T follicular helper cell (primary cell): ENCODE data around the gene MAML1.

ENCODE experiments used
- DNase-seq: peaks from one replicate; pipeline ENCODE4 v3.0.0-alpha.2; 2020; ENCODE audit warnings: low read depth

Gene MAML1

DNA sequence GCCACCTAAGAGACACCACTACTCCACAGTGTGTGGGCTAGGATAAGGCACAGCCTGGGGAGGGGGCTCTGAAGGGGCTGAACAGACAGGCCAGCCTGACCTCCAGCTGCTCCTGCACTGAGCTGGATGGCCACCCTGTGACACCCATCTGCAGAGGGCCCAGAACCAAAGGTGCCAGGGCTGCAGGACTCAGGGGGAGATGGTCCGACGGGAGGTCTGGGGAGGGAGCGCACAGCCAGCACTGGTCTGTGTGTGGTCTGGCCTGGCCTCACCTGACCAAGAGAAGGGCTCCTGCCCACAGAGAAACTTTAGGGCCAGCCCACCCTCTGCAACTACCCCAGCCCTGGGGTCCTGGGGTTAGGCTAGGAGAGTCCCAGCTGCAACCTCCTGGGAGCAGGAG is 62.0 kb downstream of the MAML1 start:
- DNase-seq = no peak

DNA sequence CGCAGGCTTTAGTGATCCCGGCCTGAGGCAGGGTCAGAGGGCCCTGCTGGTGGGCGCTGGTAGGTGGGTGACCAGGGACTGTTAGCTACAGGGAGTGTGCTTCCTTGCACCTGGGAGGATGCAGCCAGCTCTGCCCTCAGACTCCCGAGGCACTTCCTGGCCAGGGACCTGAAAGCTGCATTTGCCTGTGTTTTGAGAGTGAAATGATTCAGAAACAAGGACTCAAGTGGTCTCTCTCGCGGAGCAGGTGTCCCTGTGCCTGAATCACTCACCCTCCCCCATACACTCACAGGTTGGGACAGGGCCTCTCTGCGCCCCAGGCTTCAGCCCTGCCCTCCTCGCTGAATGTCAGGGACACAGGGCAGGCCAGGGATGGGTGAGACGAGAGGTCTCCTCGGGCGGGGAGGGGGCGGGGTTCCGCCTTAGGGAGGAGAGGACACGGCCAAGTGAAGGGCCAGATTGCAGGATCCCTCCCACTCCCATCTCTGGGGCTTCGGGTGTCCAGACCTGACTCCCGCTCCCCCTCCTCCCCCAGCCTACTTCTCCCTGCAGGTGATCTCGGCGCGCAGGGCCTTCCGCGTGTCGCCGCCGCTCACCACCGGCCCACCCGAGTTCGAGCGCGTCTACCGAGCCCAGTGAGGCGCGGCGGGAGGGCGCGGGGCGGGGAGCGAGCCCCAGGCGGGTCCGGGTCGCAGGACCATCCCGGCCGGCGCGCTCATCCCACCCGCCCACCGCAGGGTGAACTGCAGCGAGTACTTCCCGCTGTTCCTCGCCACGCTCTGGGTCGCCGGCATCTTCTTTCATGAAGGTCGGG is 62.6 kb downstream of the MAML1 start:
- no peak for DNase-seq

DNA sequence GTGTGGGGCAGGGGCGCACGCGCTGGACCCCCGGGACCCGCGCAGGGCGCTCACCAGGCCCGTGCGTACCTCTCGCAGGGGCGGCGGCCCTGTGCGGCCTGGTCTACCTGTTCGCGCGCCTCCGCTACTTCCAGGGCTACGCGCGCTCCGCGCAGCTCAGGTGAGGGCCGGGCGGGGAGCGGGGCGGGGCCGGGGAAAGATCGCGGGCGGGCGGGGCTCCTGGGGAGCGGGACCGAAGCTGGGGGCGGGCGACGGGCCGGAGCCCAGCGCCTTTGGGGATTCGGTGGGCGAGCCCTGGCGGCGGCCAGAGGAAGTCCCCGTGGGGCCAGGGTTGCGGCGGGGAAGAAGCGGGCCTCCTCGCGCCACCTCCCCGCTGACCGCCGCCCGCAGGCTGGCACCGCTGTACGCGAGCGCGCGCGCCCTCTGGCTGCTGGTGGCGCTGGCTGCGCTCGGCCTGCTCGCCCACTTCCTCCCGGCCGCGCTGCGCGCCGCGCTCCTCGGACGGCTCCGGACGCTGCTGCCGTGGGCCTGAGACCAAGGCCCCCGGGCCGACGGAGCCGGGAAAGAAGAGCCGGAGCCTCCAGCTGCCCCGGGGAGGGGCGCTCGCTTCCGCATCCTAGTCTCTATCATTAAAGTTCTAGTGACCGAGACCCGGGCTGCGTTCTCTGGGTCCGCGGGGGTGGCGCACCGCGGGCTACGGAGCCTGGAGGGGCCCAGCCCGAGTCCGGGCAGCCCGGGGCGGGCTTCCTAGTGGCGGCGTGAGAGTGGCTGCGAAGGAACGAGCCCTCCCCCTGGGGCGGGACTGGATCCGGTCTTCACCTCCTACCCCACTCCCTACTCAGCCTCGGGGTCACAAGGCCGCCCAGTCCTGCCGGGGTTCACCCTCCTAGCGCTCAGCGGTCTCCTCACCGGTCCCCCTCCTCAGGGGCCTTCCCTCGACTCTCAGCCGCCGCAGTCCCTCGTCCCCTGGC is 63.5 kb downstream of the MAML1 start:
- DNase-seq = peak; percentile 55

DNA sequence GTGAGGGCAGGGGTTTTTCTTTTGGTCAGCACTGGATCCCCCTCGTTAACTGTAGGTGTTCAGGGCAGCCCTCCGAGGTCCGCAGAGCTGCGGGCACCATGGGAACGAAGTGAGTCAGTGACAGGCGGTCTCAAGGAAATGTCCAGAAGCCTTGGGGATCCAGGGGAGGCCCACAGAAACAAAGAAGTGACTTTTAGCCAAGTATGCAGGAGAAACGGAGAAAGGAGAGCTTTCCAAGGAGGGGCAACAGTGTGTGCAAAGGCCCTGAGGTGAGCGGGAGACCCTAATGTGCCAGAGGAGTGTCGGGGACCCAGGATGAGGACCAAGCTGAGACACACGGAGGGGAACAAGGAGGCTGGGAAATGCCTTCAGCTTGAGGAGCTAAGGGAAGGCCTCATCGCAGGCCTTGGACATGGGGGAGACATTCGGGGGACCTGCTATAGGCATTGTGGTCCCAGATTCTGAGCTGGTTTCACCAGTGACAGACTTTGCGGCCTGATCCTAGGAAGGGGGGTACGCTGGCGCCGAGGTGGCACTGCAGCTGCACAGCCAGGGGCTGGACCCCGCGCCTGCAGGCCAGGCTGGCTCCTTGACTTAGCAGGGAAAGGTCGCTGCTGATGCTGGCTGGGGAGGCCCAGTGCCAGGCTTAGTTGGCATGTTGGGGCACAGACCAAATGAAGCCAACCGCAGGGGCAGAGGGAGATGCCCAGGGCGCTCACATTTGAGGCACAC is 64.4 kb downstream of the MAML1 start:
- no peak for DNase-seq

DNA sequence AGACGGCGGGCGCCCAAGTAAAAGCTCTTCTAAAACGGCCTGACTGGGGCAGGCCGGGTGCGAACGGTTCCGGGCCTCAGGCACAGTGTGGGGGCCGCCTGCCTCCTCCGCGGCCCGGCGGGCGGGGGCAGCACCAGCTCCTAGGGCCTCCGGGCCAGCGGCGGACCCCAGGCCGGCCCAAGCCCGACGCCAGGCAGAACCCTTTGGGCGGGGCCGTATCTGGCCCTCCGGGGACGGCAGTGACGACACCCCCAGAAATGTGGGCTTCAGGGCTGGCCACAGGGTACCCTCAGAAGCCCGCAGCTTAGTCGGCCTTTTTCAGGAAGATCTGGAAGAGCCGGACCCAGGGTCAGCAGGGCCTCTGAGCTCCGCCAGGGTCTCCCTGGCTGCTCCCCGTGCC is 65.1 kb downstream of the MAML1 start:
- no peak for DNase-seq

DNA sequence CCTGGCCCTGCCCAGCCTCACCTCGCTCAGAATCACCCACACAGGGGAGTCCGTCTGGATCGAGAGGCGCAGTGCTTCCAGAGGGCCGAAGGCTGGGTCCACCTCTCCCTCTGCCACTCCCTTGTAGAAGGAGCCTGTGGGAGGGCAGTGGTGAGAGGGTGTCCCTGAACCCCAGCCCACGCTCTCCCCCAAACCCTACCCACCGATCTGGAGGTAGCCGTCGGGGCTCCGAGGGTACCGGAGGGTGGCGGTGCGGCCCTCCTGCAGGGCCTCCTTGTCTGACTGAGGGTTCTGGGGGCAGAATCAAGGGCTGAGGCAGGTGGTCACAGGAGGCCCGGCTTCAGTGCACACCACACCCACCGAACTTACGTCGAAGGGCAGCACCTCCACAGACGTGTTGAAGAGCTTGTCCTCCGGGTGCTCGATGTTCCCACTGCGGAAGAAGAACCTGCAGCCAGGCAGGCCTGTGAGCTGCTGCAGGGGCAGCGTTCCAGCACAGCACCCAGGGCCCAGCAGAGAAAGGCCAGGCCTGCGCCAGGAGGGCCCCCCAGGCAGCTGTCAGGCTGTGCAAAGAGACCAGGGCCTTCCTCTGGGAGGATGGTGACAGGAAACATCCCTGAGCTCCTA is 65.6 kb downstream of the MAML1 start:
- no peak for DNase-seq

DNA sequence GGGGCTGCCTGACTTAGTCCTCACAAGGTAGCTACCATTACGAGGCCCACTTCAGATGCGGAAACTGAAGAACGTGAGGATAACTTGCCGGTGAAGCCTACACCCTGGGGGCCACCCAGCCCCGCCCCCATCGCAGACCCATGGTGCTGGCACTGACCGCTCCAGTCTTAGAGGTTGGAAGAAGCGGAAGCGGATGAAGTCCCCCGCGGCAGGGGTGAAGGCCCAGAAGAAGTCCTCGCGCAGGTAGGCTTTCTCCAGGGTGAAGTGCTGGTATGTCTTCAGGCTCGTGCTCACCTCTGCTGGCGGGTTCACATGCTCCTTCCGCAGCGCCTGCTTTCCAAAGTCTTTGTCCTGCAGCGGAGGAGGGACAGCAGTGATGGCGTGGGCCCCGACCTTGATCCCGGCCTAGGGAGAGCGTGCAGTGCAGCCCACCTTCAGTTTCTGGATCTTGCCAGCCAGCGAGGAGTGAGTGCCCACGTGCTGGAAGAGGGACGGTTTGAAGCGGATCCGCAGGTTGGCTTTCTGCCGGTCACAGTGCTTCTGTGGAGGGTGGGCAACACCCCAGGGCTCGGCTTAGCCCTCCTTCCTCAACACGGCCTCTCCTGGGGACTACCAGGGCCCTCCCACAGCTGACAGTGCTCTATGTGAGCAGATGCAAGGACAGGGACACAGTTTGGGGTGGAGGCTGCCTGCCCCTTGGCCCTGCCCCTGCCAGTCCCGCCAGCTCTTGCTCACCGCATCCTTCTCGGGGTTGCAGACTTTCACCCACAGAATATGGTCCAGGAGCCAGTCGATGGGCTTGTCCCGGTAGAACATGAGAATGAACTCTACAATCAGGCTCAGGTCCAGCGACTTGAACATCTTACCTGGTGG is 66.4 kb downstream of the MAML1 start:
- no peak for DNase-seq

DNA sequence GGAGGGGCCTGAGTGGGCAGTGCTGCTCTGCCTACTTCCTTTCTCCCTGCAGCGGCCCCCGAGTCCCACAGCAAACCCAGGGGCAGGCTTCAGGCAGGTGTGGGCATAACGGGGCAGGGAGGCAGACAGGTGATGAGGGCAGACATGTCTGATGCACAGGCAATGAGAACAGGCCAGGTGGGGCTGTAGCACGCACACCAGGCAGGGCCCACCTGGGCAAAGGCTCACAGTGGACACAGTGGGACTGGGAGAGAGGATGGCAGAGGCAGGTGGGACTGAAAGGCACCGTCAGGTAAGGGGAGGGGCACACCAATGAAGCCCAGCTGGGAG is 67.0 kb downstream of the MAML1 start:
- no peak for DNase-seq

DNA sequence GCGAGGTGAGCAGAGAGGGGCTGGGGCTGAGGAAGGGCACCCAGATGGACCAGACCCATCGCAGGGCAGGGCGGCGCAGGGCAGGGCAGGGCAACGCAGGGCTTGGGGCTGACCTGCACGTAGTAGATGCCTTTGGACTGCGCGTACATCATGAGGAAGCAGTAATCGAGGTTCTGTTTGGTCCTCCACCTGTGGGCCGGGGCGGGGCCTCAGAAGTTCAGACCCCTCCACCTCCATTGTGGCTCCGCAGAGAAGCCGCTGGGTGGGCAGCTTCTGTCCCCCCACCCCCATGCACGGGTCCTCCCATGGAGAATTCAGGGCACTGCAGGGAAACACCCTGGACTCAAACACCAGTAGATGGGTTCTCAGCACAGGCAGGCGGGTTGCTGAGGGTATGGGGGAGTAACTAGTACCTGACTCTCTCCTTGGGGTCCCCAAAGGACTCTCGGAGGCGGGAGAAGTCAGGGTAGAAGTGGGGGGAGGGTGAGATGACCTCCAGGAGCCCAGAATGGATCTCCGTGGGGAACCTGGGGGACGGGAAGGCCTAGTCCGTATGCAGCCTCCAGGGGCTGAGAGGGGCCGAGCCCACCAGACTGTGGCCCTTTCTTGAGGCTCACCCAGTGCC is 67.6 kb downstream of the MAML1 start:
- no peak for DNase-seq

DNA sequence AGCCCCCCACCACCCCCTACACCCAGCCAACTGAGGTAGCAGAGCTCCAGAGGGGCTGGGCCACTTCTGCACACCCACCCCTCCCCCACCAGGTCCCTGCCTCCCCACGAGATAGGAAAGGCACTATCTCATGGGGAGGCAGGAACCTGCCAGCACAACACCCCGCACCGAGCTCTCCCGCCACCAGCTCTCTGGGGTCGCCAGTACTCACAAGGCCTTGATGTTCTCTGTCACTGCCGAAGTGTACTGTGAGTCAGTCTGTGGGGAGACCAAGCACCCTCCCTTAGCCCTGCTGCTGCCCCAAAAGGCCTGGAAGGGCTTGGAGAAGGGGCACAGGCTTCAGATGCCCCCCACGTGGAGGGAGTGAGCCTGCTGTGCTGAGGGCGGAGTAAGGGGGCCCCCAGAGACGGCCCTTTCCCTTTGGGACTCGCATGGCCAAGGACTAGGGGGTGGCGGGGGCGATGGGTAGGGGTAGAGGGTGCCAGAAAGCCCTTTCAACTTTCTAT is 68.1 kb downstream of the MAML1 start:
- no peak for DNase-seq

DNA sequence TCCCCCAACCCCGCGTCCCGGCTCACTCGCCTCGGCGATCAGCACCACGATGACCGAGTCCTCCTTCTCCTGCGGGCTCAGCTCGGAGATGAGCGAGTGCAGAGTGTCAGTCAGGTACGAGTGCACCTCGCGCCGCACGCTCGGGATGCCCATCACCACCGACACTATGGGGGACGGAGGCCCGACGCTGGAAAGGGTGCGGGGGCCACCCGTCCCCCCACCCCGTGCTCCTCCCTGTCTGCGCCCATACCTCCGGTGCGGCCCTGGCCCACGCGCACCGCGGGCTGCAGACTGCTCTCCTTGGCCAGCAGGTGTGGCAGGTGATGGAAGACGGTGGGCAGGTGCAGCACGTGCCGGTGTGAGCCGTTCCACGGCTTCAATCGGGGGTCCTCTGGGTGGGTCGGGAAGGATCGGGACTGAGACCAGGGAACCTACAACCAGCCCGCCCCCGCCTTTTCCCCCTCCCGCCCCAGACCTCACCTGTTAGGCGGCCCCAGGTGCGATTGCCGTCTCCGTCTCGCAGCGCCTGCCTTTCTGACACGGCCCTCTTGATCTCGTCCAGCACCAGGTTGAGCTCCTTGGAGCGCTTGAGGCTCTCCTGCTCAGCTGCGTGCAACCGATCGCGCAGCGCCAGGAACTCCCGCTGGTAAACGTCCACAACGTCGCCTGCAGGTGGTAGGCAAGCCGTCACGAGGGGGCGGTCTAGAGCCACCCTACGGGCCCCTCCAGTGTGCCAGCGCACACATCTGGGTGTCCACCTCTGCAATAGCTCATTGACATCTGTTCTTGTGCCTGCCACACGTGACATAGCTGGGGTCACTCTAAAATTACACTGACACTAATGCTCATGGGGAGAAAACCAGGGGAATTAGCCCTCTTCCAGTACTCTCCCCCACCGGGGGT is 68.9 kb downstream of the MAML1 start:
- peak; percentile 76 for DNase-seq

DNA sequence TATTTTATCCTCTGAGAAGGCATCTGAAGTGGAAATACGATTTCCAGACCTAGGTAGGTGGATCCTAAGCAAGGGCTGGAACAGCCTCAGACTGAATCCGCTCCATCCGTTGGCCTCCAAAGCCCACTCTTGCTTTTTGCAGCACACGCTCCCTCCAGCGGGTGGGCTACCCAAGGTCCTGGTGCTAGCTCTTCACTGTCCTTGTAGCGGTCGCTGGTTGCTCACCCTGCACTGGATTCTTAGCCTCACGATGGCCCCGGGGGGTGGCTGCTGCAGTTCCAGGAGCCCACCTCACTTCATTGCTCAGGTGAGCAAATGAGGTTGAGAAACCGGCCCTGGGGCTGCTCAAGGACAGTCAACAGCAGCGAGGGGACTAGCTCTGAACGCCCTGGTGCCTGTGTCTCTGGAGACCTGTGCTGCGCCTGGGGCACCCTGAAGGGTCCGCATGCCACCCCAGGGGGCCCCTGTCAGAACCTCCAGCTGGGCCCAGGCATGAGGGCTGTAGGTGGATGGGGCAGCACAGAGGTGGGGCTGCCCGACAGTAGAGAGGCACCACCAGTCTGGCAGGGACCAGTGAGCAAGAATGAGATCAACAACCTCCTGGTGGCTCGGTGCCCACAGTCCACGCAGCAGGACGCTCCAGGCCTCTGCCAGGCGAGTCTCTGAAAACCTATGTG is 69.7 kb downstream of the MAML1 start:
- no peak for DNase-seq

DNA sequence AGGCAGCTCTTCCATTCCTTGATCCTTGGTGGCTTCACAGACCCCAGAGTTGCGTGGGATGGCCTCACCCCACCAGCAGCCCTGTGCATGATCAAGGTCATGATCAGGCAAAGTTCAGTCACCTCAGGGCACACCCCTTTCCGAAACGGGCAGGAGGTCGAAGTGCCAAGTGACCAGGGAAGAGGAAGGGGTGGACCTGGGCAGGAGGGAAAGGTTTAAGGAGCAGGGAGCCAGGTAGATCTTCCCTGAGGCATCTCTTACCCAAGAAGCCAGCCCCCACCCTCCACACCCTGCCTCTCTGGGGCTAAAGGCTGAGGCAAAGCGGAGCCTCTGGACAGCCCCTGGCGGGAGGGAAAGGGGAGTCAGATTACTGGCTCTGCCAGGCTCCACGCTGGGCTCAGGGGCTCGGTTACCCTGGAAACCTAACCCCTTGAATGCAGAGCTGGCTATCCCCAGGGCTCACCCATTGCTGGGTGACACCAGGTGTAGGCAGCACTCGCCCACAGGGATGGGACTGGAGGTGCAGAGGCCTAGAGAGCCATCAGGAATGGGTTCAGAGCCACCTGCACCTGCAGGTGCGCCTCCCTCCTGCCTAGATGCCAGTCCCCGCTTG is 70.4 kb downstream of the MAML1 start:
- DNase-seq = no peak

DNA sequence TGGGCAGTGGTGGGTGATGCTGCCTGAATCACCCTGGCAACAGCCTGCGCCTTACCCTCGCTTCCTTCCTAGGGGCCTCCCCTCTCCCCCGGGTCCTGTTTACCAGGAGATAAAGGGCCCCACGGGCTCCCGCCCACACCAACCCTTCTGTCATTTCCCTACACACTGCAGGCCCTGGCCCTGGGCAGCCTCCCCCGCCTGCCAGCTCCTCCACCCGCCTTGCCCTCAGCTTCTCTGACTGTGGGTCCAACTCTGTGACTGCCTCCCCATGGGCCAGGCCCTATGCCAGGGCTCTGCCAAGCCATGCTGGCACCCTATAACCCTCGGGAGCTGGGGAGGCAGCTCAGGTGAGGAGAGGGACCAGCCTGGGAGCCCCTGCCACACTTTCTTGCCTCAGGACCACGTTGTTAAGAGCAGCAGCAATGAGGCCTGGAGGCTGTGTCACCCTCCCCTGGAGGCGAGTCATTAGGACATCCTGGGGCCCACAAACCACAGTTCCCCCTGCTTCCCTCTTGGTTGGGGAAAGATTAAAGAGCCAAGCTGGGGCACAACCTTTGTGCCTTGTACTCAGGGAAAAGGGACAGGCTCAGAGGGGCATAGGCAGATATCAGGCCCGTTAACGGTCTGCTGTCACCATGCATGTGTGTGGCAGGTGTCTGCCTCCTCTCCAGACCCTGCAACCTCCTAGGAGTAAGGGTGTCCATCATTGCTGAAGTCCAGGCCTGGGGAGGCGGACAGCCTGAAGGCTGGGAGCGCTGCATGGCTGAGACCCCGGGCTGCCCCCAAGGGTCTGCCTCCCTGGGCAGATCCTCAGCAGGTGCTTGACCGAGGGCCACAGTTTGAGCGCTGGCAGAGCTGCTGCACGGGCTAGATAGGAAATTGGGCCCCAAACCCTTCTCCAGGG is 71.3 kb downstream of the MAML1 start:
- no peak for DNase-seq

DNA sequence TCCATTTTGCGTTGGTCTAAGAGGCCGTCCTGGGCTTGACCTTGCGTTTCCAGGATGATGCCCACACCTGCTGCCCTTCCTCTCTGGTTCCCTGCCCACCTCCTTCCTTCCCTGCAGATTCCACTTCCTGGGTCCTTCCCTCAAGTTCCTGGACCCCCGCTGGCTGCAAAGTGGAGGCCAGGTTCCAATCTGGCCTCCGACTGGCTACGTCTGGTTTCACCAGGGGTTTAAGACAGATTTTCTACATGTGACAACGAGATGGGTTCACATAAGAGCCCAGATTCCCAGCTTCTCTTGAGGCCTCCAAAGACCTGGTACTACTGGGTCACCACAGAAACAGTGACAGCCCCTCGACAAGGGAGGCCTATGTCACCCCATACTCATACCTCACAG is 71.9 kb downstream of the MAML1 start:
- no peak for DNase-seq

DNA sequence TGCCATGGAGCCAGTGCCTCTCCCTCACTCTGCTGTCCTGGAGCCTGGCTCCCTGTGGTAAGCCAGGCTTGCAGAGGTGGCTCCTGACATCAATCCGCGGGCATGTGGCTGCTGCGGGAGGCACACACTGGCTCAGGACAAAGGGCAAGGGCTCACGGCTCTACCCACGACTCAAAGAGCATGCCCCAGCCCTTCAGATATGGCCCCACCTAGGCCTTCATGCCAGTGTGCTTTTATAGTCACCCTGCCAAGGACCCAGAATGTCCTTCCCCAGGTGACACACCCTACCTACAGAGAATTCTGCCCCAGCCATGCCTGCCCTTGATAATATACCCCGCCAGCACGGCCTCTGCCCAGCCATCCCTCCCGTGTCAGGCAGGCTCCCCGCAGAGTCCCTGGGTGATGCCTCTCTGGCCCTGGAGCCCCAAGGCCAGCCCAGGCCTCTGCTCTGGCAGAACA is 72.5 kb downstream of the MAML1 start:
- DNase-seq = no peak
